Memory B cell (primary cell): ENCODE data around the gene IFT27.

Experiments used
- ATAC-seq: fragments of 150-1000 bp; cut with Tn5 transposase; 2 replicates; pipeline ENCODE4 v1.10.0; 2021; ENCODE audit warnings: low read depth, mild to moderate bottlenecking, moderate library complexity
- DNase-seq, 2 donors: peaks; one replicate each; pipeline ENCODE4 v3.0.0; 2022; ENCODE audit warnings: low spot score in 2 of 2
- H3K27ac Mint-ChIP-seq: one replicate; pipeline ENCODE4 v1.8.0; 2022; ENCODE audit warnings: mild to moderate bottlenecking, moderate library complexity, mixed read lengths
- H3K27me3 Mint-ChIP-seq: one replicate; pipeline ENCODE4 v1.8.0; 2022; ENCODE audit warnings: mixed read lengths
- H3K36me3 Mint-ChIP-seq: one replicate; pipeline ENCODE4 v1.8.0; 2022; ENCODE audit warnings: mild to moderate bottlenecking, mixed read lengths
- H3K4me1 Mint-ChIP-seq: one replicate; pipeline ENCODE4 v1.8.0; 2022; ENCODE audit warnings: mixed read lengths
- H3K4me3 Mint-ChIP-seq: one replicate; pipeline ENCODE4 v1.8.0; 2022; ENCODE audit warnings: mild to moderate bottlenecking, moderate library complexity, mixed read lengths
- H3K9me3 Mint-ChIP-seq: one replicate; pipeline ENCODE4 v1.8.0; 2022; ENCODE audit warnings: mixed read lengths

IFT27 gene

DNA sequence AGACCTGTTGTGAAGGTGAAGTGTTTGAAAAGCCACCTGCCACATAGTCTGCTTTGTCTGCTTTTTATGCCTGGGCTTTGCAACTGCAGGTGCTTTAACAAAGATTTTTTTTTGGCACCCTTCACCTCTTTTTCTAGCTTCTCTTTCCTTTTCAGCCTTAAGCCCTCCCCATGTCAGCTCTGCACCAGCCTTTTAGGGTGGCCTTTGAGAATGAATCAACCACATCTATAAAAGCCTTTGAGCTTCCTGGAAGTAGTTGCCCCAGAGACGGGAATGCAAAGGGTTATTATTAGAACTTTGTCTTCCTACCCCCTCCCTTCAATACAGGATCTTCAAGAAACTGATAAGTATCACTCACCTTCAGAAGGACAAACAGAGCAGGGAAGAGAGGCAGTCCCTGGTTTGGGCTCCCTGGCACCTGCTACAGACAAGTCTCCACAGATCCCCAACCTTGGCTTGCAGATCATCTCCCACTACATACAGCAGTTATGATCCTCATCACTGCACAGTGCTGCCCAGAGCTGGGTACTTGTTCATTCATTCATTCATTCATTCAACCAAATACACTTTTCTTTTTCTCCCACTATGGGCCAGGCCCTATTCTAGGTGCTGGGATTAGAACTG, 32.9 kb upstream of the IFT27 start:
- no peaks in the 10 kb centered on the region for H3K9me3 Mint-ChIP-seq
- H3K4me1 Mint-ChIP-seq, result no peaks in the 10 kb centered on the region
- ATAC-seq (no peak), DNase-seq (no peak)
- H3K4me3 Mint-ChIP-seq, result no peak overlapping the region
- H3K27ac Mint-ChIP-seq, result no peak overlapping the region
- H3K36me3 Mint-ChIP-seq, result no peaks in the 10 kb centered on the region
- H3K27me3 Mint-ChIP-seq, result peaks cover 15% of the 10 kb centered on the region

- Mint-ChIP-seq H3K36me3 (no peaks in the 10 kb centered on the region), H3K4me3 (no peak overlapping the region), H3K27ac (no peak overlapping the region), H3K9me3 (no peaks in the 10 kb centered on the region), H3K27me3 (peaks cover 10% of the 10 kb centered on the region), H3K4me1 (no peaks in the 10 kb centered on the region)
- DNase-seq (no peak), ATAC-seq (no peak)
Measured at GRCh38 chr22:36807627-36808026, 31.7 kb upstream of the IFT27 start.

GRCh38 chr22:36806835-36807234, 30.9 kb upstream of the IFT27 start:
- Mint-ChIP-seq H3K36me3 (no peaks in the 10 kb centered on the region), H3K27ac (no peak overlapping the region), H3K4me1 (no peaks in the 10 kb centered on the region), H3K4me3 (no peak overlapping the region), H3K9me3 (no peaks in the 10 kb centered on the region), H3K27me3 (peaks cover 13% of the 10 kb centered on the region)
- no peak for ATAC-seq
- DNase-seq, result no peak

GRCh38 chr22:36803358-36803757, 27.4 kb upstream of the IFT27 start:
- Mint-ChIP-seq H3K27me3 (peaks cover 19% of the 10 kb centered on the region), H3K36me3 (no peaks in the 10 kb centered on the region), H3K27ac (no peak overlapping the region), H3K4me3 (no peak overlapping the region), H3K9me3 (no peaks in the 10 kb centered on the region), H3K4me1 (no peaks in the 10 kb centered on the region)
- DNase-seq (no peak), ATAC-seq (no peak)

- Mint-ChIP-seq H3K4me3 (peak overlapping the region; percentile 24), H3K4me1 (peaks cover 10% of the 10 kb centered on the region), H3K27ac (no peak overlapping the region), H3K27me3 (peaks cover 20% of the 10 kb centered on the region), H3K9me3 (no peaks in the 10 kb centered on the region), H3K36me3 (no peaks in the 10 kb centered on the region)
- ATAC-seq (no peak), DNase-seq (no peak)
Measured at GRCh38 chr22:36798674-36799066, 22.8 kb upstream of the IFT27 start.

- Mint-ChIP-seq H3K27me3 (peaks cover 18% of the 10 kb centered on the region), H3K36me3 (no peaks in the 10 kb centered on the region), H3K9me3 (no peaks in the 10 kb centered on the region), H3K4me3 (peak overlapping the region; percentile 27), H3K4me1 (peaks cover 10% of the 10 kb centered on the region), H3K27ac (no peak overlapping the region)
- DNase-seq, result peak in 1 of 2 donors; percentile 8
- ATAC-seq, result peak; percentile 98
Measured at GRCh38 chr22:36797911-36798673, 22.2 kb upstream of the IFT27 start.

DNA sequence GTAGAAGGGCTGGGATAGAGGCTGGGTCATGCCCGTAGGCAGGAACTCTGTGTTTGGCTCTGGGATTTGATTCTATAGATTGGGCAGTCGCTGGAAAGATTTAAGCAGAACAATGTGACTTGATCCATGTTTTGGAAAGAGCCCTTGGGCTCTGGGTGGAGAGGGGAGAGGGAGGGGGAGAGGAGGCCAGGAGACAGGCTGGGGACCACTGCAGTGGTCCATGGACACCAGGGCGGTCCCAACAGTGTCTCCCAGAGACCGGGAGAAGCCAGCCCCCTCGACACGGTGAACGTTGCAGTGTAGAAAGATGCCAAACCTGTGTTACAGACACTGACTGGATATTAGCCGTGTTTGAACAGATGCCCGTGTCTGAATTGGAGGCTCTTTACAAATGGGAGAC, 21.5 kb upstream of the IFT27 start:
- Mint-ChIP-seq H3K4me3 (no peak overlapping the region), H3K27ac (no peak overlapping the region), H3K27me3 (peaks cover 14% of the 10 kb centered on the region), H3K9me3 (no peaks in the 10 kb centered on the region), H3K36me3 (no peaks in the 10 kb centered on the region), H3K4me1 (peaks cover 10% of the 10 kb centered on the region)
- DNase-seq, result no peak
- no peak for ATAC-seq

DNA sequence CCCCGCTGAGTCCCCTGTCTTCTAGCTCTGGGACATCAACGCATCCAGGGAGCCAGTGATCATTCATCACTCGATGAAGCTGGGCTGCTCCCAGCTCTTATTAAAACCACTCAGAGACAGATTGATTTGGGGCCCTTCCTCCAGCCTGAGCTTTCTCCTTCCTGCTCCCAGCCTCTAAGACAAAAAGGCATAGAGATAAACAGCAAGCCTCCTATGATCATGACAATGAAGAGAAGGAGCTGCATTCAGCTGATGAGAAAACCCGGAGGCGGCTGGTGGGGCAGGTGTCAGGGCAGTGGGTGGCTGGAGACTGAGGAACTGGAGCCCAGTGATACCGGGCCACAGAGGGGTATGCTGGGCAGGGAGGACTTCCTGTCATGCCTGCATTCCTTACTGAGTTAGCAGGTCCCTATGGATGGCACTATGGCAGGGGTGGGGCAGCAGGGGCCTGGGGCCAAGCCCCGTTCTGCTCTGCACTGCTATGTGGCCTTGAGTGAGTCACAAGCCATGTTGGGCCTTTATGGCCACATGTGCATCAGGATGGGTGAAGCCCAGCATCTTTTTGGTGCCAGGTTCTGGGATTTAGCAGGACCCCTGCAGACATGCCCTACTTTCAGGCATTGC, 20.7 kb upstream of the IFT27 start:
- no peak for DNase-seq
- Mint-ChIP-seq H3K4me1 (peaks cover 10% of the 10 kb centered on the region), H3K27ac (no peak overlapping the region), H3K4me3 (no peak overlapping the region), H3K27me3 (peaks cover 11% of the 10 kb centered on the region), H3K9me3 (no peaks in the 10 kb centered on the region), H3K36me3 (no peaks in the 10 kb centered on the region)
- ATAC-seq, result no peak

DNA sequence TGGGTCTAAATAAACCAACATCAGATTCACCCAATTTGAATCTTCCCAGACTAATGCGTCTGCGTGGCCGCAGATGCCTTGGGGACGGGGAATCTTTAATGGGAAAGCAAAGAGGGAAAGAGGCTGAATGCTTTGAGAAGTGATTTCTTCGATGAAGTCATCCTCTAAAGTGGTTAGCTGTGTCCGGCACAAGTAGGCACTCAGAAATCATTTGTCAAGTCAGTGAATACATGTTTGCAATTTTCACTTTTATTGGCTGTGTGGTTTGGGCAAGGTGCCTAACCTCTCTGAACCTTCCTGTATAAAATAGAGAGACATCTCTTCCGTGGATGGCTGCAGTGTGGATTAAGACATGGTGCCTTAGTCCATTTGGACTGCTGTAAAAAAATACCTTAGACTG, 19.7 kb upstream of the IFT27 start:
- ATAC-seq (no peak), DNase-seq (no peak)
- Mint-ChIP-seq H3K36me3 (no peaks in the 10 kb centered on the region), H3K27me3 (peaks cover 8% of the 10 kb centered on the region), H3K27ac (no peak overlapping the region), H3K4me3 (no peak overlapping the region), H3K9me3 (no peaks in the 10 kb centered on the region), H3K4me1 (peaks cover 11% of the 10 kb centered on the region)

GRCh38 chr22:36790648-36791047, 14.7 kb upstream of the IFT27 start:
- H3K4me3 Mint-ChIP-seq, result no peak overlapping the region
- DNase-seq (no peak), ATAC-seq (peak; percentile 46)
- no peaks in the 10 kb centered on the region for H3K36me3 Mint-ChIP-seq
- H3K27me3 Mint-ChIP-seq, result peaks cover 7% of the 10 kb centered on the region
- no peaks in the 10 kb centered on the region for H3K9me3 Mint-ChIP-seq
- H3K4me1 Mint-ChIP-seq, result peaks cover 3% of the 10 kb centered on the region
- no peak overlapping the region for H3K27ac Mint-ChIP-seq

GRCh38 chr22:36787204-36787988, 11.5 kb upstream of the IFT27 start:
- no peak for DNase-seq
- Mint-ChIP-seq H3K4me1 (peaks cover 5% of the 10 kb centered on the region), H3K4me3 (no peak overlapping the region), H3K27ac (no peak overlapping the region), H3K9me3 (no peaks in the 10 kb centered on the region), H3K27me3 (peaks cover 1% of the 10 kb centered on the region), H3K36me3 (no peaks in the 10 kb centered on the region)
- ATAC-seq, result no peak

GRCh38 chr22:36783743-36784142, 7.8 kb upstream of the IFT27 start:
- Mint-ChIP-seq H3K4me1 (peaks cover 5% of the 10 kb centered on the region), H3K36me3 (no peaks in the 10 kb centered on the region), H3K27me3 (peaks cover 1% of the 10 kb centered on the region), H3K27ac (no peak overlapping the region), H3K4me3 (no peak overlapping the region), H3K9me3 (no peaks in the 10 kb centered on the region)
- DNase-seq (no peak), ATAC-seq (no peak)

GRCh38 chr22:36781656-36782627, 6.0 kb upstream of the IFT27 start:
- H3K27me3 Mint-ChIP-seq, result peaks cover 1% of the 10 kb centered on the region
- H3K27ac Mint-ChIP-seq, result no peak overlapping the region
- no peaks in the 10 kb centered on the region for H3K36me3 Mint-ChIP-seq
- no peaks in the 10 kb centered on the region for H3K9me3 Mint-ChIP-seq
- ATAC-seq, result peak; percentile 91
- H3K4me1 Mint-ChIP-seq, result peaks cover 5% of the 10 kb centered on the region
- peak; percentile 87 to 94 for DNase-seq
- peak overlapping the region; percentile 16 for H3K4me3 Mint-ChIP-seq
